ENCODE results near the gene AICDA.
"Not testable (repeated sequence)": the region's sequence is repeated elsewhere in the genome, so short reads cannot be mapped to it uniquely, and the experiment has no call there.

Gene AICDA

DNA sequence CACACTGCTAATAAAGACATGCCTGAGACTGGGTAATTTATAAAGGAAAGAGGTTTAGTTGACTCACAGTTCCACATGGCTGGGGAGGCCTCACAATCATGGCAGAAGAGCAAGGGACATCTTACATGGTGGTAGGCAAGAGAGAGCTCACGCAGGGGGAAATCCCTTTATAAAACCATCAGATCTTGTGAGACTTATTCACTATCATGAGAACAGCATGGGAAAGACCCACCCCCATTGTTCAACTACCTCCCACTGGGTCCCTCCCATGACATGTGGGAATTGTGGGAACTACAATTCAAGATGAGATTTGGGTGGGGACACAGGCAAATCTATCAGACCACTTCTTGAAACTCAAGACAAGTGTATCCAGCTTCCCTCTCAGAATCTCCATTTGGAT, 1.2 kb upstream of the AICDA start:
- H3K79me2 ChIP-seq (ENCODE audit: control insufficient read depth, insufficient read depth, low read length, unreplicated experiment); H3K27me3 ChIP-seq (ENCODE audit: insufficient read depth, low read length); H2AFZ ChIP-seq (ENCODE audit: low read length, unreplicated experiment); H3K36me3 ChIP-seq (ENCODE audit: insufficient read depth, low read length); H3K27ac ChIP-seq (ENCODE audit: low read depth, low read length); H3K4me3 ChIP-seq (ENCODE audit: low read depth, low read length); H3K4me1 ChIP-seq (ENCODE audit: control insufficient read depth, insufficient read depth, low read length, unreplicated experiment): not testable (repeated sequence)

DNA sequence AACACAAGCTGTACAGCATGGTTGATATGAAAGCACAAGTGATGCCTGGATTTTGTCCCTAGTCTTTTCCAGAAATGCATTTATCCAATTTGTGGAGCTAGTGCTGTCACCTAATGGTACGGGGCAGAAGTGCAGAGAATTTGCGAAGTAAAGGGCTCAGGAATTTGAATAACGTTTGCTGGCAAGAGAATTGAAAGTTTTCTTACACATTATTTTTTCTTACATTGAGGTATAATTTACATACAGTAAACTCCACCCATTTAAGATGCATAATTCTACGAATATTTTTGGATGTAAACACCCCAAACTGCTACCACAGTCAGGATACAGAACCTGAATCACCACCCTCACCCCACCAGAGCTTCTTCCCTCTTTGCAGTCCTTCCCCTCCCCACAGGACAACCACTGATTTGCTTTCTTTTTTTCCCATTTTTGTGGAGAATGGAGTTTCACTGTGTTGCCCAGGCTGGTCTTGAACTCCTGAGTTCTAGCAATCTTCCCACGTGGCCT, 3.5 kb downstream of the AICDA start:
- Histone ChIP-seq H3K79me2 (ENCODE audit: control insufficient read depth, insufficient read depth, low read length, unreplicated experiment) (no peaks in the 10 kb centered on the region), H3K4me3 (ENCODE audit: low read depth, low read length) (peak overlapping the region; percentile 64), H3K4me1 (ENCODE audit: control insufficient read depth, insufficient read depth, low read length, unreplicated experiment) (no peaks in the 10 kb centered on the region), H3K36me3 (ENCODE audit: insufficient read depth, low read length) (no peaks in the 10 kb centered on the region), H3K27me3 (ENCODE audit: insufficient read depth, low read length) (peaks cover 7% of the 10 kb centered on the region; the same call in 1 of the 2 replicates), H2AFZ (ENCODE audit: low read length, unreplicated experiment) (peak overlapping the region; percentile 70), H3K27ac (ENCODE audit: low read depth, low read length) (no peak overlapping the region)

DNA sequence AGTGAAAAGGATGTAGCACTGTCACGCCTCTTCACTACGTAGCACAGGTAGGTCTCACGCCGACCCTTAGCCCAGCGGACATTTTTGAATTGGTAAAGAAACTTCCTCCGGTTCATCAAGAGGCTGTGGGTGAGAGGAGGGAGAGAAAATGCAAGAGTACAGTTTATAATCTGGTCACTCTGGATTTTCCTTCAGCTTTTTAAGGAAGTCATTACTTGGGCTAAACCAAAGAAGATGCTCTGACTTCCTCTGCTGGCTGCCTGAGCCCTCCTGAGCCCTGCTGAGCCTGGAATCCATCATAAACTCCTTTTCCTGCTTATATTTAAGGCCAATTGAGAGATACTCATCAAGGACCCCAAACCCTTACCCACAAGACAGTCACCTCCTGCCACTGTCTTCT, 5.8 kb downstream of the AICDA start:
- Histone ChIP-seq H3K4me3 (ENCODE audit: low read depth, low read length) (no peak overlapping the region), H3K36me3 (ENCODE audit: insufficient read depth, low read length) (no peaks in the 10 kb centered on the region), H3K4me1 (ENCODE audit: control insufficient read depth, insufficient read depth, low read length, unreplicated experiment) (no peaks in the 10 kb centered on the region), H3K27me3 (ENCODE audit: insufficient read depth, low read length) (peaks cover 7% of the 10 kb centered on the region; the same call in 1 of the 2 replicates), H3K79me2 (ENCODE audit: control insufficient read depth, insufficient read depth, low read length, unreplicated experiment) (no peaks in the 10 kb centered on the region), H3K27ac (ENCODE audit: low read depth, low read length) (no peak overlapping the region), H2AFZ (ENCODE audit: low read length, unreplicated experiment) (no peak overlapping the region)

DNA sequence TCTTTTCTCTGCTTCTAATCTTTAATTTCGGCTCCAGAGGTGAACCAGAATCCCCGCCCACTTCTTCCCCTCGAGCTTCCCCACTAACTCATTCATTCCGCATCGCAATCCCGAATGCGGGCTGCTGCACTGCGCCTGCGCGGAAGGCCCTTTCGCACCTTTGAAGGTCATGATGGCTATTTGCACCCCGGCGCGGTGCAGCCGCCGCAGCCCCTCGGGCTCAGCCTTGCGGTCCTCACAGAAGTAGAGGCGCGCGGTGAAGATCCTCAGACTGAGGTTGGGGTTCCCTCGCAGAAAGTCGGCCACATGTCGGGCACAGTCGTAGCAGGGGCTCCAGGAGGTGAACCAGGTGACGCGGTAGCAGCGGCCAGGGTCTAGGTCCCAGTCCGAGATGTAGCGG, 7.6 kb downstream of the AICDA start:
- H3K36me3 ChIP-seq (ENCODE audit: insufficient read depth, low read length), result no peaks in the 10 kb centered on the region
- H3K79me2 ChIP-seq (ENCODE audit: control insufficient read depth, insufficient read depth, low read length, unreplicated experiment), result no peaks in the 10 kb centered on the region
- H3K27me3 ChIP-seq (ENCODE audit: insufficient read depth, low read length), result peaks cover 7% of the 10 kb centered on the region; the same call in 1 of the 2 replicates
- no peak overlapping the region for H2AFZ ChIP-seq (ENCODE audit: low read length, unreplicated experiment)
- no peak overlapping the region for H3K4me3 ChIP-seq (ENCODE audit: low read depth, low read length)
- no peaks in the 10 kb centered on the region for H3K4me1 ChIP-seq (ENCODE audit: control insufficient read depth, insufficient read depth, low read length, unreplicated experiment)
- no peak overlapping the region for H3K27ac ChIP-seq (ENCODE audit: low read depth, low read length)

DNA sequence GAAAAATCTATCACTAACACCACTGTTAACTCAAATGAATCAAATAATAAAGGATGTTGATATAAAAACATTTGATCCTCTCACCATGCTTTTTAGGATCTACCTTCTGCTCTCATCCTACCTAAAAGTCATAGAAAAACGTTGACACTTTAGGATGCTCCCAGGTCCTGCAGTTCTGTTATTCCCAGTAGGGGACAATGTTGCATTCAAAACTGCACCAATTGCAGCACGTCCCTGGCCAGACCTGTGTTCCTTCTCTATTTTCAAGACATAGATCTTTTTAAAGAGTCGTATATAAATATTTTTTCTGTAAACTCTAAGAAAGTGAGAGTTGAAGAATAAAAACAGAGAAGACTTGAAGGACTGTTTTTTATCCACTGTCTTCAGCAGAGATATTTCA, 8.8 kb downstream of the AICDA start:
- Histone ChIP-seq H3K79me2 (ENCODE audit: control insufficient read depth, insufficient read depth, low read length, unreplicated experiment) (no peaks in the 10 kb centered on the region), H3K36me3 (ENCODE audit: insufficient read depth, low read length) (no peaks in the 10 kb centered on the region), H3K4me3 (ENCODE audit: low read depth, low read length) (no peak overlapping the region), H3K27ac (ENCODE audit: low read depth, low read length) (no peak overlapping the region), H2AFZ (ENCODE audit: low read length, unreplicated experiment) (no peak overlapping the region), H3K4me1 (ENCODE audit: control insufficient read depth, insufficient read depth, low read length, unreplicated experiment) (no peaks in the 10 kb centered on the region), H3K27me3 (ENCODE audit: insufficient read depth, low read length) (peaks cover 7% of the 10 kb centered on the region; the same call in 1 of the 2 replicates)

DNA sequence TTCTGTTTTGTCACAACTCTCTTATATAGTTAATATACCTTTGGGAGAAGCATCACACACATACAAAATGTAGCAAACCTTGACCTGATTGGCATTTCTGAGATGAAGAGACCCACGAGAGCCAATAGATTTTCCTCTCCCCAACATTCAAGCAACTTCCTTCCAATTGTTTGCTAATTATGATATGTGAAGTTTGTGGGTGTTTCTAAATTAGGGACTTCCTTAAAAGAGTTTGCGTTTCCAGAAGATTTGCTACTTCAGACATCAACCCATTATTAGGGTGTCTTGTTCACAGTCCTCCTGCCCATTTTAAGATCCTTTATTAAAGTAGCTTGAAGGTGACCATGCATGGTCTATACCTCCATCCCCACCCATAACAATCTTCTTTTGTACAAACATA, 9.4 kb downstream of the AICDA start:
- Histone ChIP-seq H3K27ac (ENCODE audit: low read depth, low read length) (no peak overlapping the region), H3K4me1 (ENCODE audit: control insufficient read depth, insufficient read depth, low read length, unreplicated experiment) (no peaks in the 10 kb centered on the region), H3K36me3 (ENCODE audit: insufficient read depth, low read length) (no peaks in the 10 kb centered on the region)

DNA sequence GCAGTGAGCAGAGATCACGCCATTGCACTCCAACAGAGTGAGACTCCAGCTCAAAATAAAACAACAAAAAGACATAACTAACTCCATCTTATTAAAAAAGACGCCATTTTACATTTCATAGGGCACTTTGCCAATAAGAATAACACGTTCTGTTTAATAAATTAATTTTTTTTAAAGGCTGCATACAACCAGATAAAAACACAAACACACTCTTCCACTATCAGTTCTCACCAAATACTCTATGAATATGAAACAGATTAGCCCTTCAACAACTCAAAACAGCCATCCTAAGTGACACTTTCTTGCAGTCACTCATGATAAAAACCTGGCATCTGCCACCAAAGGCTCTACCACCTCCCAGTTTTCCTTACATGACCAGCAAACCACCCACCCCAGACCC, 16.1 kb downstream of the AICDA start:
- Histone ChIP-seq H3K4me3 (ENCODE audit: low read depth, low read length) (no peak overlapping the region), H3K79me2 (ENCODE audit: control insufficient read depth, insufficient read depth, low read length, unreplicated experiment) (no peaks in the 10 kb centered on the region), H3K27ac (ENCODE audit: low read depth, low read length) (no peak overlapping the region), H2AFZ (ENCODE audit: low read length, unreplicated experiment) (no peak overlapping the region), H3K36me3 (ENCODE audit: insufficient read depth, low read length) (no peaks in the 10 kb centered on the region), H3K4me1 (ENCODE audit: control insufficient read depth, insufficient read depth, low read length, unreplicated experiment) (no peaks in the 10 kb centered on the region), H3K27me3 (ENCODE audit: insufficient read depth, low read length) (no peaks in the 10 kb centered on the region)

More for the DNA sequence above, 9.4 kb downstream of the AICDA start:
- H3K79me2 ChIP-seq (ENCODE audit: control insufficient read depth, insufficient read depth, low read length, unreplicated experiment), result no peaks in the 10 kb centered on the region
- H2AFZ ChIP-seq (ENCODE audit: low read length, unreplicated experiment), result no peak overlapping the region
- H3K27me3 ChIP-seq (ENCODE audit: insufficient read depth, low read length), result peaks cover 7% of the 10 kb centered on the region; the same call in 1 of the 2 replicates
- no peak overlapping the region for H3K4me3 ChIP-seq (ENCODE audit: low read depth, low read length)

DNA sequence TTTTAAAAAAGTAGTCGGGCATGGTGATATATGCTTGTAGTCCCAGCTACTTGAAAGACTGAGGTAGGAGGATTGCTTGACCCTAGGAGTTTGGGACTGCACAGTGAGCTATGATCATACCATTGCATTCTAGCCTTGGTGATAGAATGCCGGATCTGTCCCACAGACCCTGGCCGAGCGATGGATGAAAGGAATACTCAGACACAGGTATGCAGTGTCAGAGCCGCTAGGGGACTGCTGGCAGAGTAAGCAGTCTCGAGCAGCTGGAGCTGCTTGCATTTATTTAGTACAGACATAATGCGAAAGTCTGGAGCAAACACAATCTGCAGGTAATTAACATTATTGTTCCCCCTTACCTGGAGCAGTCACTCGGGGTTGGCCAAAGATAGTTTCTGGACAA, 18.6 kb downstream of the AICDA start:
- Histone ChIP-seq H3K27ac (ENCODE audit: low read depth, low read length) (no peak overlapping the region), H2AFZ (ENCODE audit: low read length, unreplicated experiment) (no peak overlapping the region), H3K27me3 (ENCODE audit: insufficient read depth, low read length) (0 out of 2 replicates have a peak, but pooled peaks cover 8% of the 10 kb centered on the region), H3K79me2 (ENCODE audit: control insufficient read depth, insufficient read depth, low read length, unreplicated experiment) (no peaks in the 10 kb centered on the region), H3K4me3 (ENCODE audit: low read depth, low read length) (no peak overlapping the region), H3K4me1 (ENCODE audit: control insufficient read depth, insufficient read depth, low read length, unreplicated experiment) (no peaks in the 10 kb centered on the region), H3K36me3 (ENCODE audit: insufficient read depth, low read length) (no peaks in the 10 kb centered on the region)

DNA sequence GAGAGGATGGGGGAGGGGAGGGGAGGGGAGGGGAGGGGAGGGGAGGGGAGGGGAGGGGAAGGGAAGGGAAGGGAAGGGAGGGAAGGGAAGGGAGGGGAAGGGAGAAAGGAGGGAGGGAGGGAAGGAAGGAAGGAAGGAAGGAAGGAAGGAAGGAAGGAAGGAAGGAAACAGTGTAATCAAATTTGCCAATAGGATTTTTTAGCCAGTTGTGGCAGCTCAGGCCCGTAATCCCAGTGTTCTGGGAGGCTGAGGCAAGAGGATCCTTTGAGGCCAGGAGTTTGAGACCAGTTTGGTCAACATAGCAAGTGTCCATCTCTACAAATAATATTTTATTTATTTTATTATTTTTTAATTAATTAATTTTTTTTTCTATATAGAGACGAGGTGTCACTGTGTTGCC, 19.4 kb downstream of the AICDA start:
- H3K79me2 ChIP-seq (ENCODE audit: control insufficient read depth, insufficient read depth, low read length, unreplicated experiment), result no peaks in the 10 kb centered on the region
- no peak overlapping the region for H3K4me3 ChIP-seq (ENCODE audit: low read depth, low read length)
- H3K27me3 ChIP-seq (ENCODE audit: insufficient read depth, low read length), result 0 out of 2 replicates have a peak, but pooled peaks cover 8% of the 10 kb centered on the region
- no peak overlapping the region for H2AFZ ChIP-seq (ENCODE audit: low read length, unreplicated experiment)
- H3K27ac ChIP-seq (ENCODE audit: low read depth, low read length), result no peak overlapping the region
- no peaks in the 10 kb centered on the region for H3K36me3 ChIP-seq (ENCODE audit: insufficient read depth, low read length)
- H3K4me1 ChIP-seq (ENCODE audit: control insufficient read depth, insufficient read depth, low read length, unreplicated experiment), result no peaks in the 10 kb centered on the region

DNA sequence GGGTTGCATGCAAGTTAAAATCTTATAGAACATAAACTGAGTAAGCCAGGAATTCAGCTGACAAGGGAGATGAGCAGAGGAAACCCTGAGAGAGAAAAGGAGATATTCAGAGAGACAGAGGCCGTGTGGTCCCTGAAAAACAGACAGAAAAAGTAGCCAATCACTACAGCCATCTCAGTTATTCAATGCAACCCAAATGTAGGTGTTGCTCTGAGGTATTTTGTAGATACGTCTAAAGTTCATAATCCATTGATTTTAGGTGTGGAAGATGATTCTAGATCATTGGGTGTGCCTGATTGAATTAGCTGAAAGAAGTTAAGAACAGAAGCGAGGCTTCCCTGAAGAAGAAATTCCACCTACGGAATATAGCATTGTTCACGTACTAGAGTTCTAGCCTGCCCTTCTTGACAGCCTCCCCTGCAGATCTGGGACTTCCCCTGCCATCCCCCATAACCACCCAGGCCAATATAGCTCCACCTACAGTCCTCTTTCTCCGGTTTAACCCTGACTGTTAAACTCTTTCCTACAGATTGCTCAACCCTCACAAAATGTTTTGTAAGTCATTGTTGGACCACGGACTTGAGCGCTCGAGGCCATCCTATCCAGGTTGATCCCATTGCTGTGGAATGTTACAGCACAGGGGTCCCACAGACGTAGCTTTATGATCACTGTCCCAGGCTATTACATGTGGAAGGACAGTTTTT, 21.7 kb downstream of the AICDA start:
- no peak overlapping the region for H3K27ac ChIP-seq (ENCODE audit: low read depth, low read length)
- H3K4me3 ChIP-seq (ENCODE audit: low read depth, low read length), result no peak overlapping the region
- H3K79me2 ChIP-seq (ENCODE audit: control insufficient read depth, insufficient read depth, low read length, unreplicated experiment), result no peaks in the 10 kb centered on the region
- H3K27me3 ChIP-seq (ENCODE audit: insufficient read depth, low read length), result peaks cover 10% of the 10 kb centered on the region; the same call in 1 of the 2 replicates
- no peak overlapping the region for H2AFZ ChIP-seq (ENCODE audit: low read length, unreplicated experiment)
- no peaks in the 10 kb centered on the region for H3K4me1 ChIP-seq (ENCODE audit: control insufficient read depth, insufficient read depth, low read length, unreplicated experiment)
- no peaks in the 10 kb centered on the region for H3K36me3 ChIP-seq (ENCODE audit: insufficient read depth, low read length)

DNA sequence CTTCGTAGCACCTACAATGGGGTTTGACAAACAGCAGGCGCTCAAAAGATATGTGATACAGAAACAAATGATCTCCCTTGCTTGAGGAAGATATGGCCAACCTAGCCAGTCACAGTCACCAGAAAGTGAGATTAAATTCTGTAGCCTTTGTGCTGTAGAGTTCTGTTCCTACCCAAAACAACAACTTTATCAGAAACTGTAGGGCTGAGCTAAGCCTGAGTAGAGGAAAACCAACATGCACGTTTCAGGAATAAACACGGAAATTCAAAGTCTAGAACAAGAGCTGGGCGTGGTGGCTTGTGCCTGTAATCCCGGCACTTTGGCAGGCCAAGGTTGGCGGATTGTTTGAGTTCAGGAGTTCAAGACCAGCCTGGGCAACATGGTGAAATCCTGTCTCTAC, 23.0 kb downstream of the AICDA start:
- Histone ChIP-seq H3K27ac (ENCODE audit: low read depth, low read length) (no peak overlapping the region), H3K27me3 (ENCODE audit: insufficient read depth, low read length) (peaks cover 10% of the 10 kb centered on the region; the same call in 1 of the 2 replicates), H2AFZ (ENCODE audit: low read length, unreplicated experiment) (no peak overlapping the region), H3K4me1 (ENCODE audit: control insufficient read depth, insufficient read depth, low read length, unreplicated experiment) (no peaks in the 10 kb centered on the region), H3K4me3 (ENCODE audit: low read depth, low read length) (no peak overlapping the region), H3K79me2 (ENCODE audit: control insufficient read depth, insufficient read depth, low read length, unreplicated experiment) (no peaks in the 10 kb centered on the region), H3K36me3 (ENCODE audit: insufficient read depth, low read length) (no peaks in the 10 kb centered on the region)

All from ACC112 (cell line).